NB4 (cell line): Measurements from ENCODE around the gene C5orf47.
A peak's percentile ranks its signal among the peaks of the same experiment; 100 is the strongest.
"Not testable (repeated sequence)": the region's sequence is repeated elsewhere in the genome, so short reads cannot be mapped to it uniquely, and the experiment has no call there.

Experiments
- DNase-seq: peaks from one replicate; pipeline ENCODE4 v3.0.0; 2010; ENCODE audit warnings: low read depth
- H3K4me3 ChIP-seq: one replicate; pipeline ENCODE4 v1.5.1; 2011; ENCODE audit warnings: mild to moderate bottlenecking, low read depth, low read length, moderate library complexity
- MAX ChIP-seq: IDR thresholded peaks from 2 replicates; pipeline ENCODE4 v1.6.1; 2011; ENCODE audit warnings: low read depth, low read length
- MYC ChIP-seq: IDR thresholded peaks from 2 replicates; pipeline ENCODE4 v1.6.1; 2011; ENCODE audit warnings: low read depth, low read length
- POLR2A ChIP-seq: IDR thresholded peaks from 2 replicates; pipeline ENCODE4 v1.6.1; 2011; ENCODE audit warnings: mild to moderate bottlenecking; ENCODE audit not compliant: insufficient read length; ENCODE audit errors: extremely low read depth
- TF ChIP-seq, protein P1 (sequence below): IDR thresholded peaks from one replicate; pipeline ENCODE4 v1.5.1; 2012; ENCODE audit warnings: low read depth, low read length

The C5orf47 gene

DNA sequence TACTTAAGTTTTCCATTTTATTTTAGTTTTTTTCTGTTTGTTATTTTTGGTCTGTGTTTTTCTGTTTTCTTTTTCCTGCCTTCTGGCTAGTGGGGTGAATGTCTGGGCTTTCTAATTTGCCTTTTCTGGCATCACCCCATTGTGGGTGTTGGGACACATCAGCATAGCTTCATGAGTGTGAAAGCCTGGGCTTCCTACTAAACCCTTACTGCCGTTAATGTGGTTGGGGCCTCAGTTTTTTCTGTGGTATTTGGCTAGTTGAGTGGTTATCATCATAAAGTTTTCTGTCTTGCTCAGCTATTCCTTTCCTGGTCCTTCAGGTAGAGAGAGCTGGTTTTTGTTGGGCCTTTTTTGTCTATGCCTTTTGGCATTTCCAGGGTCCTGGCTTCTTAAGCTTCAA is 21.4 kb downstream of the C5orf47 start:
- no peak for DNase-seq
- TF ChIP-seq POLR2A, result no peak
- no peak for TF ChIP-seq MYC
- TF ChIP-seq, protein P1, sequence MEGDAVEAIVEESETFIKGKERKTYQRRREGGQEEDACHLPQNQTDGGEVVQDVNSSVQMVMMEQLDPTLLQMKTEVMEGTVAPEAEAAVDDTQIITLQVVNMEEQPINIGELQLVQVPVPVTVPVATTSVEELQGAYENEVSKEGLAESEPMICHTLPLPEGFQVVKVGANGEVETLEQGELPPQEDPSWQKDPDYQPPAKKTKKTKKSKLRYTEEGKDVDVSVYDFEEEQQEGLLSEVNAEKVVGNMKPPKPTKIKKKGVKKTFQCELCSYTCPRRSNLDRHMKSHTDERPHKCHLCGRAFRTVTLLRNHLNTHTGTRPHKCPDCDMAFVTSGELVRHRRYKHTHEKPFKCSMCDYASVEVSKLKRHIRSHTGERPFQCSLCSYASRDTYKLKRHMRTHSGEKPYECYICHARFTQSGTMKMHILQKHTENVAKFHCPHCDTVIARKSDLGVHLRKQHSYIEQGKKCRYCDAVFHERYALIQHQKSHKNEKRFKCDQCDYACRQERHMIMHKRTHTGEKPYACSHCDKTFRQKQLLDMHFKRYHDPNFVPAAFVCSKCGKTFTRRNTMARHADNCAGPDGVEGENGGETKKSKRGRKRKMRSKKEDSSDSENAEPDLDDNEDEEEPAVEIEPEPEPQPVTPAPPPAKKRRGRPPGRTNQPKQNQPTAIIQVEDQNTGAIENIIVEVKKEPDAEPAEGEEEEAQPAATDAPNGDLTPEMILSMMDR, result no peak
- TF ChIP-seq MAX, result no peak

GRCh38 chr5:174011441-174011840 is 22.5 kb downstream of the C5orf47 start:
- TF ChIP-seq POLR2A (no peak), MYC (no peak), MAX (no peak)
- TF ChIP-seq, protein P1, result no peak
- H3K4me3 ChIP-seq, result no peak overlapping the region
- DNase-seq, result no peak

More for the DNA sequence above, 21.4 kb downstream of the C5orf47 start:
- H3K4me3 ChIP-seq, result no peak overlapping the region

GRCh38 chr5:174020069-174020927 is 31.3 kb downstream of the C5orf47 start:
- TF ChIP-seq, protein P1, result peak; percentile 59
- H3K4me3 ChIP-seq, result not testable (repeated sequence)
- peak; percentile 64 for DNase-seq

- DNase-seq, result no peak
- H3K4me3 ChIP-seq, result no peak overlapping the region
- no peak for TF ChIP-seq POLR2A
- no peak for TF ChIP-seq MYC
- TF ChIP-seq, protein P1, result no peak
- no peak for TF ChIP-seq MAX
Observed at GRCh38 chr5:174020928-174021304, 31.9 kb downstream of the C5orf47 start.

DNA sequence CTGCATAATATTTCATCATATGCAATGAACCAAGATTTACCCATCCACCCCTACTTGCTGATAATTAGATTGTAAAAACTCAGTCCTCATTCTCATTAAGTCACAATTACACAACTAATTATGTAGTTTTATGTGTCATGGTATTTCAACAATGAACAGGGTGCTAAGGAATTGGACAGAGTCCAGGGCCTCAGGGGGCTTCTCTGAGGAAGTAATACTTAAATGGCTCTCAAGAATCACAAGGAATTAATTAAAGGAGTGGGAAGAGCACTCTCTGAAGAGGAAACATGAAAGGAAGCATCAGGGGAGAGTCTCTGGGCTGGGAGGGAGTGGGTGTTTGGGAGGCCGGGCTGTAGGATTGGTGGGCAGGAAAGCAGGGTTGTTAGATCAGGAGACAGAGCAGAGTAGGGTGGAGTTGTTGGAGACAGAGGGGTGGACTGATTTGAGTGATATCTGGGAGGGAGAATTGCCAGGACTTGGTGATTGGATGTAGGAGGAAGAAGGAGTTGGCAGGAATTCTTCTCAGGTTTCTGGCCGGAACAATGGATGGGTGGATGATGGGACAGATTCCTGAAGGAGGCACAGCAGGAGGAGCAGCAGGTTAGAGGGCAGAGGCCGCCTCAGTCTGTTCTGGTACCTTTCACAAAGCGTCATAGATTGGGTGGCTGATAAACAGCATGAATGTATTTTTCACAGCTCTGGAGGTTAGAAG is 33.6 kb downstream of the C5orf47 start:
- TF ChIP-seq MAX (no peak), POLR2A (no peak), MYC (no peak)
- TF ChIP-seq, protein P1, result no peak
- H3K4me3 ChIP-seq, result no peak overlapping the region
- no peak for DNase-seq
